Ascending aorta (tissue), 2 donors: ENCODE data around the gene UBE4B. TPM values are rescaled to one million over a fixed set of nuclear protein-coding genes. Genes with fewer than 3 reads are reported as not detected.

Source experiments
- DNase-seq, 2 donors: peaks; one replicate each; pipeline ENCODE4 v3.0.0-alpha.2; 2019; ENCODE audit warnings: low spot score in 2 of 2
- H3K27ac ChIP-seq, 2 donors: fragments of 200-600 bp; sonication (generic); one replicate each; pipeline ENCODE4 v1.5.1; 2016 to 2017; ENCODE audit warnings: mild to moderate bottlenecking in 1 of 2
- H3K27me3 ChIP-seq: fragments of 200-600 bp; sonication (generic); one replicate; pipeline ENCODE4 v1.5.1; 2017
- H3K36me3 ChIP-seq, 2 donors: fragments of 200-600 bp; sonication (generic); one replicate each; pipeline ENCODE4 v1.5.1; 2016
- H3K4me1 ChIP-seq, 2 donors: fragments of 200-600 bp; sonication (generic); one replicate each; pipeline ENCODE4 v1.5.1; 2016 to 2017; ENCODE audit warnings: mild to moderate bottlenecking in 1 of 2
- H3K4me3 ChIP-seq, 2 donors: fragments of 200-600 bp; sonication (generic); one replicate each; pipeline ENCODE4 v1.5.1; 2016 to 2017; ENCODE audit warnings: mild to moderate bottlenecking in 1 of 2
- H3K9me3 ChIP-seq, 2 donors: fragments of 200-600 bp; sonication (generic); one replicate each; pipeline ENCODE4 v1.5.1; 2016
- intact Hi-C: fragments of 100-400 bp; cut with DNase I; formaldehyde crosslinking; loops from one replicate; pipeline ENCODE4 v1.15.1; 2023
- total RNA-seq: library from RNA; depleted of rRNA; stranded (reverse); fragments of >200 nt; gene quantifications from one replicate; pipeline ENCODE4 v1.1.0, GENCODE V29; 2016
- TF ChIP-seq, protein P1 (sequence below), 3 experiments: fragments of 200-600 bp in 2 of 3; fragments of 450-650 bp in 1 of 3; sonication (generic) in 2 of 3; IDR thresholded peaks; one replicate each; pipeline ENCODE4 v1.5.1; 2016 to 2019; ENCODE audit warnings: antibody characterized with exemption in 3 of 3, mild to moderate bottlenecking in 1 of 3, moderate library complexity in 1 of 3

The UBE4B gene
- total RNA-seq, 1 donor from 2014 or later, result 35.2 TPM

DNA sequence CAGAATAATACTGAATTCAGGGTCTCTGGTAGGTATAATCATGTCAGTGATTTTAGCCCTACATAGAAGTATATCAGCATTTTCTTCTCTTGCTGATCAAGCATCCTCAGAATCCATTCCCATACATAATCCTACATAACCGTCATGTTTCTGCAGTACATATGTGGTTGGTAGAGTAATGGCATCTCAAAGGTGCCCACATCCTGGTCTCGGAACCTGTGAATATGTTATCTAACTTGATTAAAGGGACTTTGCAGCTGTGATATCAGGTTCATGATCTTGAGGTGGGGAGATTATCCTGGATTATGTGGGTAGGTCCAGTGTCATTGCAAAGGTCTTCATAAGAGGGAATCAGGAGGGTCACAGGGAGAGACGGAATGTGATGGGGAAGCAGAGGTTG lies 108.2 kb downstream of the UBE4B start:
- no peak for DNase-seq
- H3K27me3 ChIP-seq, result no peaks in the 10 kb centered on the region
- TF ChIP-seq, protein P1, sequence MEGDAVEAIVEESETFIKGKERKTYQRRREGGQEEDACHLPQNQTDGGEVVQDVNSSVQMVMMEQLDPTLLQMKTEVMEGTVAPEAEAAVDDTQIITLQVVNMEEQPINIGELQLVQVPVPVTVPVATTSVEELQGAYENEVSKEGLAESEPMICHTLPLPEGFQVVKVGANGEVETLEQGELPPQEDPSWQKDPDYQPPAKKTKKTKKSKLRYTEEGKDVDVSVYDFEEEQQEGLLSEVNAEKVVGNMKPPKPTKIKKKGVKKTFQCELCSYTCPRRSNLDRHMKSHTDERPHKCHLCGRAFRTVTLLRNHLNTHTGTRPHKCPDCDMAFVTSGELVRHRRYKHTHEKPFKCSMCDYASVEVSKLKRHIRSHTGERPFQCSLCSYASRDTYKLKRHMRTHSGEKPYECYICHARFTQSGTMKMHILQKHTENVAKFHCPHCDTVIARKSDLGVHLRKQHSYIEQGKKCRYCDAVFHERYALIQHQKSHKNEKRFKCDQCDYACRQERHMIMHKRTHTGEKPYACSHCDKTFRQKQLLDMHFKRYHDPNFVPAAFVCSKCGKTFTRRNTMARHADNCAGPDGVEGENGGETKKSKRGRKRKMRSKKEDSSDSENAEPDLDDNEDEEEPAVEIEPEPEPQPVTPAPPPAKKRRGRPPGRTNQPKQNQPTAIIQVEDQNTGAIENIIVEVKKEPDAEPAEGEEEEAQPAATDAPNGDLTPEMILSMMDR (IDR thresholded peaks at IDR 0.05), result no peak
- intact Hi-C loops, result no loop called here
- H3K27ac ChIP-seq, result no peak overlapping the region
- no peaks in the 10 kb centered on the region for H3K4me1 ChIP-seq
- no peaks in the 10 kb centered on the region for H3K9me3 ChIP-seq
- no peak overlapping the region for H3K4me3 ChIP-seq
- H3K36me3 ChIP-seq, result peaks cover 44 to 72% of the 10 kb centered on the region in 2 donors

GRCh38 chr1:10143961-10144485 lies 111.3 kb downstream of the UBE4B start:
- TF ChIP-seq, protein P1 (IDR thresholded peaks at IDR 0.05), result no peak
- H3K4me3 ChIP-seq, result no peak overlapping the region
- no peaks in the 10 kb centered on the region for H3K4me1 ChIP-seq
- intact Hi-C loops, result no loop called here
- no peaks in the 10 kb centered on the region for H3K27me3 ChIP-seq
- DNase-seq, result no peak
- no peak overlapping the region for H3K27ac ChIP-seq
- H3K36me3 ChIP-seq, result peaks cover 43 to 56% of the 10 kb centered on the region in 2 donors
- H3K9me3 ChIP-seq, result no peaks in the 10 kb centered on the region

GRCh38 chr1:10146391-10146790 lies 113.6 kb downstream of the UBE4B start:
- Histone ChIP-seq H3K27me3 (no peaks in the 10 kb centered on the region), H3K9me3 (no peaks in the 10 kb centered on the region), H3K4me3 (no peak overlapping the region), H3K4me1 (no peaks in the 10 kb centered on the region), H3K27ac (no peak overlapping the region), H3K36me3 (peaks cover 33 to 46% of the 10 kb centered on the region in 2 donors)
- TF ChIP-seq, protein P1 (IDR thresholded peaks at IDR 0.05), result no peak
- DNase-seq, result no peak
- intact Hi-C loops, result no loop called here

DNA sequence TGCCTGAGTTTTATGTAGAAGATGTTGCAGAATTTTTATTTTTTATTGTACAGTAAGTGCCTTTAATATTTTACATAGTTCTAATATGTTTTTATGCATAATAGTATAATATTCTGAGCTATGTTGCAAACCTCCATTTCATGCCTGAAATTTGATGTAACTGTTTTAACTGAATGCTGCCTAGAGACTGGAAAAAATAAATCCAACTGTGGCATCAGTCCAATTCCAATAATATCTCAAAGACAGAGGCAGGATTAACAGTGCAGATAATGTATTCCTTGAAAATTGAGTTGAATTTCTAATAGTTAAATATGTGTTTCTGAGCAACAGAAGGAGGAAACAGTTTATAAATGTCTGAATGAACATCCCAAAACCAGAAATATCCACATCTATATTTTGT lies 116.5 kb downstream of the UBE4B start:
- peaks cover 2 to 4% of the 10 kb centered on the region in 2 donors for H3K4me1 ChIP-seq
- no peaks in the 10 kb centered on the region for H3K9me3 ChIP-seq
- H3K4me3 ChIP-seq, result no peak overlapping the region
- intact Hi-C loops, result no loop called here
- peaks cover 26 to 28% of the 10 kb centered on the region in 2 donors for H3K36me3 ChIP-seq
- no peaks in the 10 kb centered on the region for H3K27me3 ChIP-seq
- TF ChIP-seq, protein P1 (IDR thresholded peaks at IDR 0.05), result no peak
- DNase-seq, result no peak
- H3K27ac ChIP-seq, result no peak overlapping the region

DNA sequence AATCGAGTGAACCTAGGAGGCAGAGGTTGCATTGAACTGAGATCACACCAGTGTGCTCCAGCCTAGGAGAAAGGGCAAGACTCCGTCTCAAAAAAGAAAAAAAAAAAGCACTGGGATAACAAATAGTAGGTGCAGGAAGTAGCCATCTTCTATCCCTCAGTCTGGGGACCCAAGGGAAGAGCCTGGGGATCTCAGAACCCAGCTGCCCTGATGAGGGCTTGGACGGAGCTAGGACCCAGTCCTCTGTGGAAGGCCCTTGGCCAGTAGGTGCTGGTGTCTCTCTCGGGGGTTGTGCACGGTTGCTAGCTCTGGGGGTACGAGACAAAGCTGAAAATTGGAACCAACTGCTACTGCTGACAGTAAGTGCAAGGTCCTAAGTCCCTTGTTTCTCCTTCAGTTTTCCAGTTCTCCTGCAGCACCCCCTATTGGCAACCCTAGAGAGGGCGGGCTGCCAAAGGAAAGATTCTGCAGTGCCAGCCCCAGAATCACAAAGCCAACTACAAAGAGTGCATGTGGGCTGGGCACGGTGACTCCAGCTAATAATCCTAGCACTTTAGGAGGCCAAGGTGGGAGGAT lies 120.0 kb downstream of the UBE4B start:
- Histone ChIP-seq H3K4me3 (no peak overlapping the region), H3K9me3 (no peaks in the 10 kb centered on the region), H3K27ac (peak overlapping the region; percentile 4 to 86), H3K36me3 (peaks cover 4 to 16% of the 10 kb centered on the region in 2 donors), H3K27me3 (no peaks in the 10 kb centered on the region), H3K4me1 (peaks cover 2 to 14% of the 10 kb centered on the region in 2 donors)
- intact Hi-C loops, result loop anchor here (2.0 kb wide), 1 partner anchor 202 kb away; no protein-coding TSS in a partner anchor
- TF ChIP-seq, protein P1 (IDR thresholded peaks at IDR 0.05), result peak; percentile 72 to 73 (median 73)
- peak in 1 of 2 donors; percentile 84 for DNase-seq
